ENCODE results near the gene PPP2R2C.

PPP2R2C gene

DNA sequence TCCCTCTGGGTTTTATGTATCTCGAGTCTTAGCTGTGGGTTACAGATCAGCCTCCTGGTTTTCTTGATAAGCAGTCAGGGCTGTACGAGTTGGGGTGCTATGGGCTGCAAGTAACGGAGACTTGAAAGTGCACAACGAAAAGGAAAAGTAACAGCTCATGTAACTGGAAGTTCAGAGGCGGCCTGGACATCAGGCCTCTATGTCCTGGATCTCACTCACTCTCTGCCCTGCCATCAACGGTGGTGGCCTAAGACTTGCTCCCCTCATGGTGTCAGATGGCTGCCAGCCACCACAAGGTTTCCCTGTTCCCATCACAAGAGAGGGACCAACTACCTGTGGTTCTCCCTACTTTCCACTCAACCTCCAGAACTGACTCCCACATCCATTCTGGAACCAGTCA lies 4.8 kb downstream of the PPP2R2C start:
- no peak for DNase-seq

DNA sequence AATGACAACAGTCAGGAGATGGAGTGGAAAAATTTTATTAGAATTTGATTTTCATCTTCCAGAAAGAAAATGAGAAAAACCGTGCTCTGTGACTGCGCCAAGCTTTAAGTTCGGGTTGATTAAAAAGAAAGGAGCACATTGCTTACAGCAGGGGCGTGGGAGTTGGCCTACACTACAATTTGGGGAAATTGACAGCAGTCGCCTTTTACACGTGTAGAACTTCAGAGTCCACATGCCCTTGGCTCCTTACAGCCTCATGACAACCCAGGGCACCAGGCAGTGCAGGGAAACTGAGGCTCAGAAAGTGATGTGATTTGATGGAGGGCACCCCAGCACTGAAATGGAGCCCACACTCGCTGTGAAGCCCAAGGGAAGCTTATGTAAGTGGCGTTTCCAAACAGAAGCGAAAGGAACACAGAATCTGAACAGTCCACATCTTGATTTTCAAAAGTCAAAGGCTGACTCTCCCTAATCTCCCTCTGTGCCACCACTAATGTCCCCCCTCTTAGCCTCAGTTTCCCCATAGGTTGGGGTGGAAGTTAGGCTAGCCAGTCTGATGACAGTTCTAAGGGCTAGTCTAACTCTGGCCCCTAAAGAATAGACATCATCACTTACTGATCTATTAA lies 5.5 kb downstream of the PPP2R2C start:
- no peak for DNase-seq

DNA sequence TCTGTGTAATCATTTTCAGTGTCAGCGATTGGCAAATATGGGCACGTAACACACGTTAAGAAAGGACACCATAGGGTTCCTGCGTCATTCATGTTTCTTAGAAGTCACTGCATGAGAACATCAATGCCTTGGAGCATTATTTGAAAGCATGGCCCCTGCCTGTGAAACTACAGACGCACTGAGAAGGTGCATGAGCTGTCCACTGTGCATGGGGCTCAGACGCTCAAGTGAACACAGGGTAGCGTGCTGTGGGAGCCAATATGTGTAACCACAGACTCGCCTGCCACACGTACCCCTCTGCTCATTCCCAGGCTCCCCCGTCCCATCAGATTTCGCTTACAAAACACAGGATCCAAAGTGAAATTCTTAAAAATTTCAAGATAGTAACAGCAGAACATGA lies 6.5 kb downstream of the PPP2R2C start:
- DNase-seq, result no peak

DNA sequence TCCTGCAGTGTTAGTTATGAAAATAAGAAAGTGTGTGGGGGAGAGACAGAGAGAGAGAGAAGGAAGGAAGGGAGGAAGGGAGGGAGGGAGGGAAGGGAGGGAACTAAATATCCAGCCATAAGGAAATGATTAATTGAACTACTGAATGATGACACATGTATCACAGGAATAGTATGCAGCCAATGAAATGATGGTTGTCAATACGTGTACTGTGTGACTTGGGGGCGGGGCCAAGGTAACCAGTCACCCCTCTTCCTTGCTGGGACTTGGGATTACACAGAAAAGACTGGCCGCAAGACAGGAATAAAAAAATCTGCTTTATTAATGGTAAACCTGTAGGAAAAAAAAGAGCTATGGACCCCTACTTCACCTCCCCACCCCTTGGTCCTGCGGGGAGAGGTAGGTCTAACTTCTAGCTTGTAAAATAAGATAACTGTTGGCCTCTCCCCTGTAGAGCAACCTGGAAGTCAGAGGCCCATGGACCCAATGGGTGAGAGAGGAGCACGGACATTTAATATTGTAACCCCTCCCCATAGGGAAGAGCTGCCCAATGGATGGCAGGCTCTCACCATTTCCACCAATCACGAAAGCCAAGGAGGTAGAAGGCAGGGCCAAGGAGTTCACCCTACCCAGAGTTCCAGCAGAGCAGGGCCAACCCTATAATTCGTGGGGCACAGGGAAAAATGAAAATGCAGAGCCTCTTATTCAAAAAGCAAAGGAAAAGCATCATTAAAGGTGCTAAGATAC lies 7.4 kb downstream of the PPP2R2C start:
- no peak for DNase-seq

DNA sequence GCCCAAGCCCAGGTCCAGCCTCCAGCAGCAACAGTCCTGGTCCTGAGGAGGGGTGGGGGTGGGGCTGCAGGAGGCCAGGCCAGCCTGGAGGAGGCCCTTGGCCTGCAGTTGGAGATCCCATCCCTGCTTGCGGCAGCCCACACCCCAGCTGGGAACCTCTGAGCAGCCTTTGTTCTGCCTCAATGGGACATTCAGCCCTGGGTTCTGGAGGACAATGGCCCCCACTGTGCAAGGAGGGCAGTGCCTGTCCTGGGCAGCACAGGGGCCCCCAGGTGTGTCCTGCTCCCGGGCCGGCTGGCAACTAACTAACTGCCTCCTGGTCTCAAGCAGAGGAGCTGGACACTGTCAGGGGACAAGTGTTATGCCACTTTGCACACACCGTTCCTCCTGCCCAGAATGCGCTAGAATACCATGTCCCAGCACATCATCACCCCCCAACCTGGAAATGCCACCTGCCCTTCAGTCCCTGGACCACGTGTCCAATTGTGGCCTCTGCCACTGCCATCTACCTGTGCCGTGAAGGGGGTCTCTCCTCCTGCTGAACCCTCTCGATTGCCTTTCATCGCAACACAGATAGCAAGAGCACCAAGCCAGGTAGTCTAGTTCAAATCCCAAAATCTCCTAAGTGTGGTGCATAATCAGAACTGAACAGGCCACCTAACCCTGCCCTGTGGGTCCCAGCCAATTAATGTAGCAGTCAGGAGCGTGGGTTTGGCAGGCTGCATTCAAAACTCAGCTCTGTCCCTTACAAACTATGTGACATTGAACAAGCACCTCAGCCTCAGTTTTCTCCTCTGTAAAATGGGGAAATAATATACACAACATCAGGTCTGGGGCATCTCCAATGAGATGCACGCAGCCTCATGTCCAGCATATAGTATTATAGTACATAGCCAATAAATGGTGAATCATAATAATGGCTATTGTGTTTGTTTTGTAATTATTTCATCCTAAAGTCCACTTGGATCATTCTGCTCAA lies 8.8 kb downstream of the PPP2R2C start:
- no peak for DNase-seq

DNA sequence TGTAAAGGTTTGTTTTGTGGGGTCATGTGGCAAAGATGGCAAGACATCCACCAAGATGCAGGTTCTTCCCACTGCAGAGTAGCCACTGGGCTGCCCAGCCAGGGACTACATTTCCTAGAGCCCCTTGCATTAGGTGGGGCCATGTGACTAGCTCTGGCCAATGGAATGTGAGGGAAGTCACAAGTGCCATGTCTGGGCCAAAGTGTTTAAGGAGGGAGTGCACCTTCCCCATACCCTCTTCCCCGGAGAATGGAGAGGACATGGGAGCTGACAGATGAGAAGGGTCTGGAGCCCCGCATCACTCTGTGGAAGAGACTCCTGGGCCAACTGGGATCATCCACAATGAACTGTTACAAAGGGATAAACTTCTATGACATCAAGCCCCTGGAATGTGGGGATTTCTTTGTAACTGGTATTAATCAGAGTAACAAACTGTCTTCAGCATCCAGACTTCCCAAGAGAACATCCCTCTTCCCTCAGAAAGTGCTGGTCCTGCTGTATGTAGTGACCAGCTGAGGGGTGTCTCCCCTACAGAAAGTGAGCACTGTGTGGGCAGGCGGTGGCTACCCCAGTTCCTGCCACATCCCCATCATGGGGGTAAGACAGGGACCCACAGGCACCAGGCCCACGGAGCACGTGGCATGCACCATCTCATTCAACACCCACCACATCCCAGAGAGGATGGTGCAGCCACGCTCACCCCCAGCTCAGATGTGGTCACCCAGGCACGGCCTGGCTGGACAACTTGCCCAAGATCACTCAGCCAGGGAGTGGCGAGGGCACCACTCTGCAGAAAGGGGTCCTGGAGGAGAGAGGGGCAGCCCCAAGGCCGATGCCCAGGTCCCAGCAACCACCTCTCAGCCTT lies 10.9 kb downstream of the PPP2R2C start:
- no peak for DNase-seq

DNA sequence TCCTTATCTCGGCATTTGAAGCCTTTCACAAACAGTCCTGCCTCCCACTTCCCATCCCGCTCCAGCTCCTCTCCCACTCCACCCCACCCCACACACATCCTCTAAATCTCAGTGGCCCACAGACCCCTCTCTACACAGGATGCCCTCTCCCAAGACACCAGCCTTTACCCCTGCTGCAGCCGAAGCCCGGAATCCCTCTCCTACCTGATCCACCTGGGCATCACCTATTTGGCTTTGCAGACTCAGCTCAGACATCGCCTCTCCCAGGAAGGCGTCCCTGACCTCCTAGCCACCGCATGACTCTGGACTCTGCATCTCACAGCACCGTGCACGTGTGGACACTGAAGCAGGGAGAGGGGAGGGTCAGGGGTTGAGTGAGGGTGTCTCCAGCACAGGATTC lies 11.5 kb downstream of the PPP2R2C start:
- DNase-seq, result no peak

DNA sequence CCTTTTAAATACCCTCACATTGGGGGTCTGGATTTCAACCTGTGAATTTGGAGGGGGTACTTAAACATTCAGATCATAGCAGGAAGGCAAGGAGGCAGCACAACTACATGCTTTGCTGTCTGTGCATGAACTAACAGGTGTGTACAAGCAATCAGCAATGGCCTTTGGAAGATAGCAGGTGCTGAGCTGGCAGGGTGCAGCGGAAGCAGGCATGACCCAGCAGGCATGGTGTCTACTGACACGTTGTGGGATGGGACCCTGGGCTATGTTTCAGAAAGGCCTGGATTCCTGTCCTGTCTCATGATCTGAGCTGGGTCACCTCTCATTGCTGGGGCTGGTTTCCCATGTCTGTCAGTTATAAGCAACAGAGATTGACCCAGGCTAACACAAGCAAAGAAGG lies 13.9 kb downstream of the PPP2R2C start:
- no peak for DNase-seq

DNA sequence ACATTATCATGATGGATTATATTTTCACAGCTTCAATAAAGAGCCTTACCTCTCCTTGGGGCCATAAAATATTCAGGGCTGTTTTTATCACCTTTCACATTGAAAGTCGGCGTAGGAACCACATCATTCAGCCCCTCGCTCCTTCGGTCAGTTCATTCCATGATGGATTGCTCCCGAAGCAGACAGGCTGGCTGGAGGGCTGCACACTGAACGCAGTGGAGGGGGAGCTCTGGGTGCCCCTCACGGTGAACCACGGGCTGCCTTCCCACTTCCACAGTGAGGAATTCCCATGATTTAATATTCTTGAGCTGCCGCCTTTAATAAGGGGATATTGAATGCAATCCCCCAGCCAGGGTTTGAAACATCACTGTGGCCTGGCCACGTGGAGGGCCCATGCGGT lies 16.0 kb downstream of the PPP2R2C start:
- DNase-seq, result no peak

DNA sequence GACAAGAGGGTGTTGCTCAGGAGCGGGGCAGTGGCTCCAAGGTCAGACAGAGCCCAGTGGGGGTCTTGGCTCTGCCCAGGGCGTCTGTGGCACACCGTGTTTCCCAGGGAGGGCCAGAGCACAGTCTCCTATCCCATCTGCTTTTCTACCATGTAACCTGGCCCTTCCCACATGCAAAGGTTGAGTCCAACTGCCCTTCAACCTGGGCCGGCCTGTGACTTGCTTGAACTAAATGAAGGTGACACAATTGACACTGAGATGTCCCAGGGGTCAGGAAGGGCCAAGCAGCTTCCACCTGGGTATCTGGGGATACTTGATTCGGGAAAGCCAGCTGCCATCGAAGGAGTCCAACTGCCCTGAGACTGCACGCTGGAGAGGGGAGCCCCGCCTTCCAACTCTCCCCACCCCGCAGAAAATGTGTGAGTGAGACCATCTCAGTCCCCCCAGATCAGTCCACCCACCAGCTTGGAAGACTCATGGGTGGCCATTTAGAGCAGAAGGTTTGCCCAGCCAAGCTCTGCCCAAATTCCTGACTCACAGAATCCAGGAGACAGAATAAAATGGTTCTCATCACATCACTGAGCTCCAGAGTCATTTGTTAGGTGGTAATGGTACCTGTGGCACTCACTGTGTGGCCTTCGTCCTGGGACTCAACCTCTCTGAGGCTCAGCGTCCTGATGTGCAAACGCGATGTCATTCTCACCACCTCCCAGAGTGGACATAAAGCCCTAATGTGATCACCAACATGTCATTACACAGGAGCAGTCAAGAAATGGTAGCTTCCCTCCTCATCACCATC lies 18.1 kb downstream of the PPP2R2C start:
- no peak for DNase-seq

DNA sequence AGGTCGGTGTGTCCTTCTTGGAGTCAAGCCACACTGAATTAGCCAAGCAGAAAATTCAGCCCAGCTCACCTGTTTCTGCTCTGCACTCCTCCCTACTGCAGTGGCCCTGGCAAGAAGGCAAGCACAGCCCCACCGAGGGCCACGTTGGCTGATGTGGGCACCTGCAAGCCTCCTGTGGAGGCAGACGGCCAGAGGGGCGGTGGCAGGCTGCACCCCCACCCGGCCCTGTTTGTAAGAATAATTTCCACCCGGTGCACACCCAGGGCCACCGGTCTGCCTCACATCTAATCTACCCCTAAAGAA lies 18.8 kb downstream of the PPP2R2C start:
- DNase-seq, result no peak

DNA sequence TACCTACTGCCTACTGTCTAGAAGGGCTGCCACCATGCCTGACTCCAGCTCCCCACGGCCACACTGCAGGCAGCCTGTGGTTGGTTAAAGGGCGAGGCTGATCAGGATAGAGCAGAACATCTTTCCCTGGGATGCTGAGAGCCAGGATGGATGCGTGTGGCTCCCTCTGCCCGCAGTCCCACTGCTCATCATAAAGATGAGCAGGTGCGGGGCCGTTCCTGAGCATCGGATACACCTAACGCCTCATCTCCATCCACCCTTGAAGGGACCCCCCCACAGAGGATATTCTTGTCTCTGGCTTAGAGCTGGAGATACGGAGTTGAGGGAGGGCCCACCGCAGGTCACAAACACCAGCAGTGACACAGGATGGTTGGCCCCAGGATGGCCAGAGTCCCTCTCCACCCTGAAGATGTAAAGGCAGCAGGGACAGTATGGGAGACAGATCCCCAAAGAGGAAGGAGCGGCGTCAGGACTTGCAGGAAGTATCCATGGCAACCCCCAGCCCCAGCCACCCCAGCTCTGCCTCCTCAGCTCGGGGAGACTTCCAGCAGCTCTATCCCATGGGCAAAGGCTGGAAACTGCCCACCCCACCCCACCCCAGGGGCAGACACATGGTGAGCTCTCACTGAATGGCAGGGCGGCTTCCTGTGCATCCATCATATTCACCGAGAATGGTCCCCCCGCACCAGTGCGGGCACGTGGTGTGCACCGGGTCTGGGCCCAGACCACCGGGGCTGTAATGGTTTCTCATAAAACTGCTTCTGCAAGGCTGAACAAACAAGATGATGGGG lies 19.3 kb downstream of the PPP2R2C start:
- DNase-seq, result no peak

DNA sequence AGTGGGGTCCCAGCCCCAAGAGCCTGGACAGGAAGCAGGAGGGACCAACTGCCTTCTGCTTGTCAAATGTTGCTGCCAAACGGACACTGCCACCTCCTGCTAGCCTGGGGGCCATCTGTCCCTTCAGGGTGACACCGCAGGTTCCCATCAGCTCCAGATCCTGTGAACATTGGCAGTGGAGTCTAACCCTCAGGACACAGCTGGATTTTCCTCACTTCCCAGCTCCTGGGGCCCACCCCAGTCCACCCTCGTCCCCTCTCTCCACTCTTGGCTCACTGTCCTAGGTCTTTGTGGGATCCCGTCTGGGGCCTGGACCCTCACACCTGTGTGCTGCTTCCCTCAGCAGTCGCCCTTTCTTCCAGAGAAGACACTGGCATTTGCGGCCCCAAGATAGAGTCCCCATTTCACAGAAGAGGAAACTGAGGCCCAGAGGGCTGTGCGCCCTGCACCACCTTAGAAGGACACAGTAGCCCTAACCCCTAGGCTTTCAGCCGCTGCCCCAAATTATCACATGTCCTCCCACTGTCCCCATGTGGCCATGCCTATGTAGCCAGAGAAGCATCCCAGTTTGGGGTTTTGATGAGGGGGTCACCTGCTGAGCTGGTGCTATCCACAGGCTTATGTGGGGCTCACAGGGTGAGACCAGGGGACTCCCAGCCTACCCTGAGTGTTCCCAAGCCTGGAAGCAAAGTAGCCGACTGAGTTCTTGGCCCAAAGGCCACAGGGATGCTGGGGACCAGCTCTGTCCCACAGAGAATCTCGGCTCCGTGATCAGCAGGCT lies 20.1 kb downstream of the PPP2R2C start:
- no peak for DNase-seq

DNA sequence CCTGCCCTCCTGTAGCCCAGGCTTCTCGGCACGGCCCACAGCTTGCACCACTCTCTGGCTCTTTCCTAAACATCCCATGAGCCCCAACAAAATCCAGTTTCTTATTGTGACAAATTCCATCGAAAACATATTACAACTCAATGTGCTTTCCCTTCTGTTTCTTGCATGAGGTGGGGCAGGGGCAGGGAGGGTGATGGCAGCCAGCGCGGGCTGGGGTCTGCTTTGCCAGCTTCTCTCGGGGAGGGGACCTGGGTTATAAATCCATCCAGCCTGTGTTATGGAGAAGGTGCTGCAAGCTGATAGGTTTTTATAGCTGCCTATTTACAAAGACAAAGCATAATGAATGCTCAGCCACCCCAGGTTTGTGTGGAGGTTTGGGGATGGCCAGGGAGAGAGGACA lies 21.1 kb downstream of the PPP2R2C start:
- no peak for DNase-seq

DNA sequence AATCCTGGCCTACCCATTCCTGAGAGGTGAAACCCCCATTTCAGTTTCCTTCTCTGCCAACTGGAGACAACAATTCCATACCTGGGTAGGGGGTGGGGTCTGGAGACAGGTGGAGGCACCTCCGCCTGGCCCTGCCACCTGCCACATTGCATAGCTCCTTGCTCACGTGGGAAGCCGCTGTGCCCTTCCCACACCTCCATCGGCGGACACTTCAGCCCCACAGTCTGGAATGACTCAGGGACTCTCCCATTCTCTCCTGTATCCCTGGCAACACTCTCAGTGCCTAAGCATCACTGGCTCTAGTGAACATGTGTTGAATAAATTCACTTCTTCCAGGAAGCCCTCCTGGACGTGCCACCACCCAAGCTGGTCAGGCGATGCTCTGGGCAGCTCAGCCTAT lies 21.7 kb downstream of the PPP2R2C start:
- no peak for DNase-seq

DNA sequence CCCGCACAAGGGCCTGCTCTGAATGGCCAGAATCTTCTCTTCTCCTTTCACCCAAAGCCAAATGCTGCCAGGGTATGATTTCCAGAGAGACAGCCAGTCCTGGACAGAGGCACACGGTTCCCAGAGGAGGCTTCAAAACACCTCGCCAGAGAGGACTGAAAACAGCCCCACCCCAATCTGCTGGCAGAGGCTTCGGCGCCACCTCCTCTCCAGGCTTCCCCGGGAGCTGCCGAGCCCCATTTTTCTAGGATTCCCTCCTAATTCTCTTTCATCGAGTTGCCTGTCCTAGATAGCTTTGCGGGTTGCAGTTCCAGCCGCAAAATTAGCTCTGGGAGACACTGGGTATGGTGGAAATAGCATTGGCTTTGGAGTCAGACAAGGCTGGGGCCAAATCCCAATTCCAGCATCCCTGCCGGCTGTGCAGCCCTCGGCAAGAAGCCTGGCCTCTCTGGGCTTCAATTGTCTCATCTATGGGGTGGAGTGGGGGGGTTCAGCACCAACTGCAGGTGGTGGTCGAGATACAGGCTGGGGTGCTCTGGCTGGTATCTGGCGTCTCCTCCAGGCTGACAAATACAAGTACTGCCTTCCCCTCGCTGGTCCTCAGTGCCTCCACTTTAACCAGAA lies 22.6 kb downstream of the PPP2R2C start:
- no peak for DNase-seq

DNA sequence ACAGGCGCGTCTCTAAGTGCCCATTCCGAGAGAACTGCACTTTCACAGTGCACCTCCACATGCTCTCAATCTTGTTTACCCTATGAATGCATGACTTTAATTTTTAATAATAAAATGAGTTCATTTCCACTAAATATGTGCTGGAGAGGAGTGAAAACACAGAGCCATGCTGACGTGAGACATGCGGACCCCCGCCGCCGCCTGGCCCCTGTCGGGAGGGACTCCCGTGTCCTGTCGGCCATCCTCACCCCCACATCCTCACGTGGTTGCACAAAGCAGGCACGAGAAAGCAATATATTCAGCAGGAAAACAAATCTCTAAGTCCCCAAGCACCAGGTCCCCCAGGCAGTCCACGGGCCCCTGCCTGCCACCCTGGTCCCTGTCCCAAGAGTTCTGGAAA lies 23.1 kb downstream of the PPP2R2C start:
- DNase-seq, result no peak

DNA sequence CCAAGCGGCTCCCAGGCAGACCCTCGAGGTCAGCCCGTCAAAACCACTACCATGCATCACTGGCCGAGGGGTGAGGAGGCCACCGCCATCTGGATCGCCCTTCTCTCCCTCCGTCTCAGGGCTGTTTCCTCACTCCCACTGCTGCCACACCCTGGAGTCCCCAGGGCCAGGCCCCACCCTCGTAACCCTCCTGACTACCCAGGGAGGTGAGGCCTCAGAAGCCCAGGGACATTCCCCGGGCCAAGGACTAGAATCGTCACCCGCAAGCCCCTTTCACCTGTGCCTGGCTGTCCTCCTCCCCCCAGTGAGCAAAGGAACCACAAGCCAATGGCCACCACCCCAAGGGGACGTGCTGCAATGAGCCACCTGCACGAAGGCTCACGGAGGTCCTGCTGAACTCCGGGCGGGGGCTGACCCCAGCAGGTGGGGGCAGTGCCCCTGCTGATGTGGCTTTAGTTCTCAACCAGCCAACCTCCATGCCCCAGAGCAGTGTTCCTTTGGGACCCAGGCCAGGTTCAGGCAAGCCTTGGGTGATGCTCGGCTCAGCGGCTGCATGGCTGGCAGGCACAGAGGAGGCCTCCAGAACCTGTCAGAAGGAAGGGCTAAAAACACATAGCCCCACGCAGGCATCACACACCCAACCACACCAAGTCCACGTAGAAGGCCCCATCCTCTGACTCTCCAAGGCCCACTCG lies 23.8 kb downstream of the PPP2R2C start:
- no peak for DNase-seq

DNA sequence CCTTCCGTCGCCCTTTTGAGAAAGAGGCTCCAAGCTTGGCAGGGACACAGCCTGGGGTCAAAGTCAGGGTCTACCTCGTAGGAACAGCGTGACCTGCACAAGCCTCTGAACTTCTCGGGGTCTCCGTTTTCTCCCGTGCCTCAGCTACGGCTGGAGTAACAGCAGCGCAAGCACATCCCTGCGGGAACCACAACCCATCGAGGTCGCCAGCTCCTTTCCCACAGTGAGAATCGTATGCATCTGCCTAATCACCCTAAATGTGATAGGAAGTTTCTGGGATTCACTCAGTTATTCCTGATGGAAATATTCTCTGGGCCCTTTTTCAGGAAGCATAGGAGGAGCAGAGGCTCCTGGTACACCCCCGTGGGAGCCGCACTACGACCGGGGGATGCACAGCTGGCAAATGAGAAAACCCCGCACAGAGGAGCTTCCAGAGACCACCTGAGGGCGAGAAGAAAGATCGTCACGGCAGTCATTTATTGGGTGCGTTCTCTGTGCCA lies 24.7 kb downstream of the PPP2R2C start:
- DNase-seq, result no peak

Measured in NCI-H1694 (cell line).